Activated CD4-positive, alpha-beta T cell treated with anti-CD3 and anti-CD28 coated beads, Interleukin-2, Interleukin-6, amounts not matched to agents 100 ng/mL and 50 ng/mL, durations not matched to agents 16 hours and 8 hours (primary cell): ENCODE data around the gene MAP7.
"Not testable (repeated sequence)": the region's sequence is repeated elsewhere in the genome, so short reads cannot be mapped to it uniquely, and the experiment has no call there.

Source experiments
- DNase-seq: peaks from one replicate; pipeline ENCODE4 v3.0.0-alpha.2; 2020

The MAP7 gene

DNA sequence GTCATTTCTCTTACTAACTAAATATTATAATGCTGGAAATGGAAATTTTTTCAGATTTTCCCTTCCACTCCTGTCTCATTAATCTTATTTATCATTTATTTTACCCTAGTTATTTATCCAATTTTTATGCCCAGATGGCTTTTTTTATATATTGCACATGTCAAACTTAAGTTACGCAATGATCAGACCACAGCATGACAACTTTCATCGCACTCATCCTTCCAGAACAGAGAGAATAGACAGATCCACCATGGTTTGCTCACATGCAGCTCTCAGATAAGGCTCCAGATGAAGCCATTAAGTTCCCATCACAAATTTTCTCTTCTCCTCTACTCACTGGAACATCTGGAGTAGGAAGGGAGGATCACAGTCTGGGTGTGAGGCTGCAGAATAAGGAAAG, 48.7 kb downstream of the MAP7 start:
- DNase-seq, result no peak

DNA sequence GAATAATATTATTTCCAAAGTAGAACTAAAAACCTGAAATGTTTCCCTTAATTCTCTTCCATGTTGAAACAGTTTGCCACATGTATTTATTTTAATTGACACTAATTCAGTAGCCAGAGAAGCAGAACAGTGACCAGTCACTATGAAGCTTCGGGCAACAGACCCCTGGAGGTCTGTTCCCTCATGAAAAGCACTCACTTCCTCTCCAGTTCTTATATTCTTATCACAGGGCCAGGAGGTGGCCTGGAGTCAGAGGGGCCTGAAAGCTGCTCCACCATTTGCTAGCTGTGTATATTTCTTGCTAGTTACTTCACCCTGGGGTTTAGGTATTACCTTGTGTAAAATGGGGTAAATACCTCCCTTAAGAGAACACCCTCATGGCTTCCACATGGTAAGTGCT, 49.1 kb downstream of the MAP7 start:
- DNase-seq, result no peak

DNA sequence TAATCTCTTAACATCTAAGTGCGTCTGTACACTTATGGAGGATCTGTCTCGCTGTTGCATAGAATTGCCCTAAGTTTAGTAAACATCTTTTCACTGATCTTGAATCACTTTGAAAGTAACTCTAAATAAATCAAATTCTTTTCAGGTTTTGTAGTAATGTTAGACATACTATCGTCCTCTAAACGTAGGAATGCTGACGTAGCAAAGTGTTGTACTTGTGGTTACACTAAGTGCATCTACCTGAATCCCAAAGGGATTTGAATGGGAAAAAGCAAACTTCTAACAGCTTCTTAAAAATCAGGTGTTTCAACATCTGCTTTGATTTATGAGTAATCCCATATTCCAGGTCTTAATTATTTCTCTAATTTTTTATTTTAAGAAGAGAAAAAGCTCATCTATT, 49.8 kb downstream of the MAP7 start:
- no peak for DNase-seq

DNA sequence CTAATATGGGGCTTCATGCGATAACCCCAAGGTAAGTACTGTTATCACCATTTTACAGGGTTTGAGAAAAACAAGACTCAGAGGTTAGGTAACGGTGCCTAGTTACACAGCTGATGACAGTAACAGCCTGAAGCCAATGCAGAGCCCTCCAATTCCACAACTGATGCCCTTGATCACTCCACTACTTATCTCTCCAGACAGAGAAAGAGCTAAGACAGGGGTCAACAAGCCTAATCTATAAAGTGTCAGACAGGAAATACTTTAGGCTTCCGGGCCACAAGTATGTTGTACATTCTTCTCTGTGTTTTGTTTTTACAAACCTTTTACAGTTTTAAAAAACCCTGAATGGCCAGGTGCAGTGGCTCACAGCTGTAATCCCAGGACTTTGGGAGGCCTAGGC, 50.9 kb downstream of the MAP7 start:
- DNase-seq, result no peak

DNA sequence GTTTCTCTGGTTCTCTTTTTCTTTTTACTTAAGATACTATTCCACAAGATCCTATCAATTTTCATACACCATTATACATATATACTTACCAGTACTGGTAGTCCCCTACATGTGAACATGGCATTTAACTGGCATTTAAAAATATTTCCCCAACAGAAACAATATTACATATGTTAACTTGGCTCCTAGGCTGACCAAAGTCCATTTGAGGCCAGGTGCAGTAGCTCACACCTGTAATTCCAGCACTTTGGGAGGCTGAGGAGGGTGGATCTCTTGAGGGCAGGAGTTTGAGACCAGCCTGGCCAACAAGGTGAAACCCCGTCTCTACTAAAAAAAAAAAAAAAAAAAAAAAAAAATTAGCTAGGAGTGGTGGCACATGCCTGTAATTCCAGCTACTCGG, 53.8 kb downstream of the MAP7 start:
- DNase-seq, result not testable (repeated sequence)

DNA sequence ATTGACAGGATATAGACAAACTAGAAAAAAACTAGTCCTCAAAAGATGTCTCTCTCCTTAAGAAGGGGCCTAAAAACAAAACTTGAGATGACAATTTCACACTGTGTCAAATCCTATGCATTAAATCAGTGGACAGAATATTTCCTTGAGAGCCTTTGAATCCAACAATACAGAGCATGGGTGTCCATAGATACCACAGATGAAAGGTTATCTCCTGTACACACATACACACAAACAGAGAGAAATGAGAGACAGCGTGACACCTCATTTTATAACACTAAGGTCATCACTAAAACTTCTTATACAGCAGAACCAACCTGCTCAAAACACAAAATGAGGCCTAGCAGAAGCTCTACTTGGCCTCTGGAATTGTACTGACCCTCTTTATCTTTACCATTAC, 55.5 kb downstream of the MAP7 start:
- no peak for DNase-seq

DNA sequence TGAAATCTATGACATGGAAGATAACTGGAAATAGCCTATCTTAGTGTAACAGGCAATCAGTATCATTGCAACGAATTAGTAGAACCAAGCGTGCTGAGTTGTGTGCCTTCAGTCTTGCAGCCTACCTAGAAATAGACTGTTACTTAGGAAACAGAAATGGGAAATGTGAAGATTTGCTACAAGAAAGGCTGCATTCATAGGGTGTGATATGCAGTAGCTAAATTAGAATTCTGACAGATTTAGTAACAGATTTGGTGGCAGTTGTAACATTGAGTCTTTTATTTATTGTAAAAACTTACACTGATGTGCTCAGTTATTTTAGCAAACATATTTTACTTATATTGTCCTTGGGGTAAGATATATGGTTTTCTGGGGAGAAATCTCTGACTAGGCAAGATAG, 56.2 kb downstream of the MAP7 start:
- DNase-seq, result no peak

DNA sequence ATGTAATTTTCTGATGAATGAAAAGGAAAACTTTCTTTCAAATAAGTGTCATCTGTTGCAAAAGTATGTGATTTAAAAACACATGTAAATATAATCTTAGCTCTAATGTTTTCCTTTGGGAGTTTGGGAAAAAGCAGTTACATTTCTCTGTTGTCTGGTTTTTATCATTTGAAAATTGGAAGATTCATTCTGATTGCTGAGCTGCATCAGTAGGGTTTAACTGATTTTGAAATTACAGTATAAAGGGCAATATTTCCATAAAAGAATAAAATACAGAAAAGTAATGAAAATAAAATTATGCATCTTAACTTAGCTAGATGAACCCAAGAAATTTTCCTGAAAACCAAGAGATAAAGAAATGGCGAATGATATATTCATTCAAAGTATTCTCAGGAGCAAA, 57.8 kb downstream of the MAP7 start:
- no peak for DNase-seq

DNA sequence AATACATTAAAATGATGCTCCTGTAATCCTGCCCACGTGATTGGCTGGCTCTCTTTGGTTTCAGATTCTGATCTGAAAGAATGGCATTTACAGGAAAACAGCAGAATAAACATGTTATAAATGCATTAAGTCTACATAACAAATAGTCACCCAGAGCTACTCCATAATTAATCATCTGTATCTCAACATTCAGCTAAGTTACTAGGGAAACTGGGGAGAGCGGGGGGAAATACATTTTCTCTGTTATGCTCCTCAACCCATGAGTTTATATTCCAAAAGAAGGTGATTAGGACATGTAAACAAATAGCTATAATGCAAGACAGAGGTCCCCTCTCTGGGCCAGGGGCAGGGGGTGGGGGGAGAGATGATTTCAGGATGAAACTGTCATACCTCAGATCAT, 58.5 kb downstream of the MAP7 start:
- DNase-seq, result no peak

DNA sequence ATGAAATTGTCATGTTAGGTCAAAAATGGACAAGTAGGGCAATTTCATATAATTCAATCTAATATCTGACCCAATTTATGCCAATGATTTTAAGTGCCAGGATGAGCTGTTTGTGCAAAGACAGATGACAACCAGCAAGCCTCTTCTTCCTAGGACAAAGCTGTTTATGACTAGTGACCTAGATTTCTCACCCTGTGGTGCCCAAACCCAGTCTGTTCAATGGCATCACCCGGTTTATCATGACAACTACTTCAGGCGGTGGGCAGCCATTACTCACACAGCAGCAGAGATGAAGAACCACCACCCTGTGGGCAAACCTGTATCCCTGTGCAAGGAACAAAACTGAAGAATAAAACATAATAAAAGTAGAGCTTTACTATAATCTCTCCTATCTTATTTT, 59.0 kb downstream of the MAP7 start:
- no peak for DNase-seq

DNA sequence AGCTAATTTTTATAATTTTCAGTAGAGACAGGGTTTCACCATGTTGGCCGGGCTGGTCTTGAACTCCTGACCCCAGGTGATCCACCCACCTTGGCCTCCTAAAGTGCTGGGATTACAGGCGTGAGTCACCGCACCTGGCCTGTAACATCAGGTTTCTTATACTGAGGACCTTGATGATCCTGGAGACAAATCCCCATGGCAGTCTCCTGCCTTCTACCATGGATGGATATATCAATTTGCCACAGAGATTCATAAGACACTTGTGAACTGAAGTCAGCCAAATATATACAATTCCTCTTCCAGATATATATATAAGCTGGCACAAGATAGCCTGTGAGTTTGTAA, 60.6 kb downstream of the MAP7 start:
- DNase-seq, result not testable (repeated sequence)

DNA sequence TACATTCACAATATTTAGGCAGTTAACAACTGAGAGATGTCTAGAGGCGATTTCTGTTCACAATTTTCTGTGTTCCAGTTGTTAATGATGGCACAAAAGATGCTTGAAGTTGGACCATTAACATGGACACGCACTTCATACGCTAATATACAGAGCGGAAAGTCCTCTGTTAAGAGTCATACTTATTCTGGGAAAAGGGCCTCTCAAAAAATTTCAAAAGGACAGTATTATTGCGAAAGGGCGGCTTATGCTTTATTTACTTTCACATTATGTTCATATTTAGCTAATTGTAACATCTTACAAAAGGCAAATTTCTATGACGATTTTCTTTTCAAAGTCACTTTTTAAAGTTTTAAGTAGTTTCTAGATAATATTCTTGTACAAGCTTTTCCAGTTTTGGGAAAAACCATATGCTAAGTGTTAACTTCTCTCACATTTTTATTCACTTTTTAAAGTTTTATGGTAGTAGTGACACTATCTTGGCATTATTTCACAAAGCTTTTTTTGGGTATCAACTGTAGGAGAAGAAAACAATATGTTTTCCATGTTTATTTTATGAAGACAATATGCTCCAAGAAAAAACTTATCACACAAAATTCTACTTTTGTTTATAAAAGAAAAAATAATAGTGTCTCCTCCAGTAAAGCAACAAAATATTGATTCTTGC, 62.3 kb downstream of the MAP7 start:
- DNase-seq, result no peak

DNA sequence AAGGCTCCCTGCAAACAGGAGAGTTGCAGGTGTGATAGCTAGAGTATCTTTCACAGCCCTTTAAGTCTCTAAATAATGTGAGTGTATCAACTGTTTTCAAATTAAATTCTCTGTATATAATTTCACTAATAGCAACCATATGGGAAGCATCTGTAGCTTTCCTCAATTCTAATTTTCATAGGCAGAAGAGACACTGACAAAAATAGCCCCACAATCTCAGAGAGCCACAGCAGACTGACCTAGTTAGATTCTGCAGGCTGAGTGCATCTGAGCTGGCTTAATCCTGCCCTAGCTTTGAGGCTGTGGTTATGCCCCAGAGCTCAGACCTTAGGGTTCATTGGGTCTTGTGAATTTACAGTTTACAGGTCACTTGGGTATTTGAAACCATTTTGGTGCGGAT, 63.9 kb downstream of the MAP7 start:
- DNase-seq, result no peak

DNA sequence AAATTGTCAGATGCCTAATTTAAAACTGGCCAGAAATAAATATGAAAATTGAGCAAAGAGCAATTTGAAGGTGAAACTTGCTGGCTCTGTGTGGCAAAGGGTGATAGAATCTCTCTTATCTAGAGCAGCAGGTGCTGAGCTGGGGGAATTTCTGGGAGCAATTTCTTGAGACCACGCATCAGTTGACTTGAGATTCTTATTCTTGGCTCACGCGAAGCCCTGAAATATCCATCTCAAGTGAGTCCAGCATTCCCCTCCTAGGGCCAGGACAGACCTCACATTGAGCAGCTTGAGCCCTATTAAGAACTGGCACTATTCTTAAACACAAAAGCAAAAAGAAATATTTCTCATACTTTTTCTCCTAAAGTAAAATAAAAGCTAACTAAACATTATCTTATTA, 66.3 kb downstream of the MAP7 start:
- no peak for DNase-seq

DNA sequence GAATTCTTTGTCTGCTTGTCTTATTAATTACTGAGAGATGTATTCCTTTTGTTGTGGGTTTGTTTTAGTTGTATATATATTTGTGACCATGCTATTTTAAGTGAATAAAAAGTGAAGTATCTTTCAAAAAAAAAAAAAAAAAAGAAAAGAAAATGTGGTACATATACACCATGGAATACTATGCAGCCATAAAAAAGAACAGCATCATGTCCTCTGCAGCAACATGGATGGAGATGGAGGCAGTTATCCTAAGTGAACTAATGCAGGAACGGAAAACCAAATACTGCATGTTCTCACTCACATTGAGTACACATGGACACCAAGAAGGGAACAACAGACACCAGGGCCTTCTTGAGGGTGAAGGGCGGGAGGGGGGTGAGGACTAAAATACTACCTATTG, 67.2 kb downstream of the MAP7 start:
- not testable (repeated sequence) for DNase-seq

DNA sequence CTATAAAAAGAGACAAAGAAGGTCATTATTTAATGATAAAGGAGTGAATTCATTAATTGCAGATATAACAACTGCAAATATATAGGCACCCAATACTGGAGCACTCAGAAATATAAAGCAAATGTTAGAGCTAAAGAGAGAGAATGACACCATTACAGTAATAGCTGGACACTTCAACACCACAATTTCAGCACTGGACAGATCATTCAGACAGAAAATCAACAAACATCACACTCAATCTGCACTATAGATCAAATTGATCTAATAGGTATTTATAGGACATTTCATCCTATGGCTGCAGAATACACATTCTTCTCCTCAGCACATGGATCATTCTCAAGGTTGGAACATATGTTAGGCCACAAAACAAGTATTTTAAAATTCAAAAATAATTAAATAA, 72.7 kb downstream of the MAP7 start:
- no peak for DNase-seq

DNA sequence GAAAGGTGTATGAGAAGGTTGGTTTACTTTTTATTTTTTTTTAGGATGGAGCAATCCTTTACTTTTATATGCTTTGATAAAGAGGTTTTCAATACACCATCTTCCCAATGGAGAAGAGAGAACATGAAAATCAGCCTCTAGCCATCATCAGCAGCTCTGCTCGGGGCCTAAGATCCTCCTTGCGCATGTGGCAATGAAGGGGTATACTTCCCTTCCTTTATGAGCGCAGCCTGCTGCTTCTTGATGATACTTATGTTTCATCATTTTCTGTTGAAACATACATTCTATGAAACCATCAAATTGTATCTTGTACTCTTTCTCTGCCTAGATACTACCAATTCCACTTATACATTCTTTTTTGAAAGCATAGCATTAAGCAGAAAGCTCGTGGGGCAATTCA, 74.5 kb downstream of the MAP7 start:
- no peak for DNase-seq

DNA sequence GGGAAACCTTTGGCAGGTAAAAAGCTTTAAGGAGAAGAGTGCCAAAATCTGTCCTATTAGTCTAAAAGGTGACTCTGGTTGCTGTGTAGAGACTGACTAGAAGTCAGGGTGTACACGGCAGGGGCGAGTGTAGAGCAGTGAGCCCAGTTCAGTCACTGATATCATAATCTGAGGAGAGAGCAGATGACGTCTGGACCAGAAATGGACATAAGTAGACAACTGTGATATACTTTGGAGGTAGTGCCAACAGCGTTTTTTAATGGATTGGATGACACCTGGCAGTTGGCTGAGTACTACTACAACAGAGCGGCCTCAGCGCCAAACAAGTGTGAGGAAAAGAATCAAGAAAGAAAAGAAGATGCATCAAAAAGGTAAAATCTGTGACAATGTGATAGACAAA, 76.0 kb downstream of the MAP7 start:
- DNase-seq, result no peak

DNA sequence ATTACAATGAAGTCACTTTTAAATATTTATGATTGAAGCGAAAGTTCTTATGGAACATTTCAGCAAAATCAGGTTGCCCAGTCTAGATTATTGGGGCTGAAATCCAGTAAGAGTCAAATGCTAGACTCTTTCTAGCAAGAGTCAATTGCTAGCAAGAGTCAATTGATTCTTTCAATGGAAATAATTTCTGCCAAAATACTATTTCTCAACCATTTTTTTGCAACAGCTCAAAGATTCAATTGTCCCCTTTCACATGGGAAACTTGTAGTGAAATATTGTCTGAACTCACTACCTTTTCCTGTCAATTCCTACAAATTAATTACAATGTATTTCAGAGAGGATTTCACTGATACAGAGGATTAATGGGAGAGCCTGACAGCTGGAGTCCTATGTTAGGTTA, 78.3 kb downstream of the MAP7 start:
- DNase-seq, result no peak

DNA sequence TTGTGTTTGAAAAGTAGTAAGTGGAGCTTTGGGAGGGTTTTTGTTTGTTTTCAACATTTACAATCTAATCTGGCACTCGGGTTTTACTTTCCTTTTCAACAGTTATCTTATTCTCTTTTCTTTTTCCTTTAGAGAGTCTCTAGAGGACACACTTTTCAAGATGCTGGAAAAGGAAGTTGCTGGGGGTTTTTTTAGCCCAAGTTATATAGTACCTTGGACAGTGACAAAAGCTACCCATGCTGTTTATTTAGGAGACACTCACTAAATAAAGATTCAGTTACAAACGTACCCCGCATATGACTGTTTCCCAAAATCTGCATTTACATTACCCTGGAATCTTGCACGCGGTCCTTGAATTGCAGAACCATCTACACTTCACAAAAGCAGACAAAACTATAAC, 78.8 kb downstream of the MAP7 start:
- no peak for DNase-seq

DNA sequence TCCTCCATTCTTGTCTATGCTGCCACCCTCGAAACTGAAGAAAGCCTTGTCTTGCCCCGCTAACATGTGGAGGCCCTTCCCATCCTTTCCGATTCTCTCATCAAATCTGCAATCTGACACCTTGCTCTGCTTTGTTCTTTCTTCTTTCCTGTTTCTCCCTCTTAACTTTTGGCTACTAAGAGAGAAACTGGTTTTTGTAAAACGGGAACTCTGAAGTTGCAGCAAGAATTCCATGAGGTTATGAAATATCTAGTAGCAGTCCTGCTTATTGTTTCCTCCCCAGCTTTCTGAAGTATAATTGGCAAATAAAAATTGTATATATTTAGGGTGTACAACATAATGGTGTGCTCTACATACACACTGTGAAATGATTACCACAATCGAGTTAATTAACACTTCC, 80.2 kb downstream of the MAP7 start:
- no peak for DNase-seq

DNA sequence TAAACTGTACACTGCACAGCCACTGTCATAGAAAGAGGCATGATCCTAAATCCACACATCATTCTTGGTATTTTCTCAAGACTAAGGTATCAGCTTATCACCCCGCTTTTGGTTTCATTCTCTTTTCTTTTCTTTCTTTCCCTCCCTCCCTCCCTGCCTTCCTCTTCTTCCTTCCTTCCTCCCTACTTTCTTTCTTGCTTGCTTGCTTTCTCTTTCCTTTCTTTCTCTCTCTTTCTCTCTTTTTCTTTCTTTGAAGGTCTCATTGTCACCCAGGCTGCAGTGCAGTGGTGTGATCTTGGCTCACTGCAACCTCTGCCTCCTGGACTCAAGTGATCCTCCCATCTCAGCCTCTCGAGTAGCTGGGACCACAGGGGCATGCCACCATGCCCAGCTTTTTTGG, 81.1 kb downstream of the MAP7 start:
- no peak for DNase-seq

DNA sequence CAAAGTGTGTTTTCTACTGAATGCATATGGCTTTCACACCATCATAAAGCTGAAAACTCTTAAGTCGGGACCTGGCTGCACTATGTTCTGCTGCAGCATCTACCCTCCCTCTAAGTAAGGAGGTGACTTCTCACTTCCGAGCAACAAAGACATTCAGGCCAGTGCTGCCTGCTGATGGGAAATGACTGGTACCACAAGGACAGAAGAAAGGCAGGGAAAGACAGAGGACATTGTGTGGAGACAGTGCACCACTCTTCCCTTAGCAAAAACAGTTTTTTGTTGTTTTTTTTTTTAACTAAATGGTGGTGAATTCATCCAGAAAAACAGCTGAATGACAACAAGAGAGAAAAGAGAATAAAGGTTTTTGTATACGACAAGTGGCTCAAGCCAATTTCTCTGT, 81.5 kb downstream of the MAP7 start:
- DNase-seq, result no peak

DNA sequence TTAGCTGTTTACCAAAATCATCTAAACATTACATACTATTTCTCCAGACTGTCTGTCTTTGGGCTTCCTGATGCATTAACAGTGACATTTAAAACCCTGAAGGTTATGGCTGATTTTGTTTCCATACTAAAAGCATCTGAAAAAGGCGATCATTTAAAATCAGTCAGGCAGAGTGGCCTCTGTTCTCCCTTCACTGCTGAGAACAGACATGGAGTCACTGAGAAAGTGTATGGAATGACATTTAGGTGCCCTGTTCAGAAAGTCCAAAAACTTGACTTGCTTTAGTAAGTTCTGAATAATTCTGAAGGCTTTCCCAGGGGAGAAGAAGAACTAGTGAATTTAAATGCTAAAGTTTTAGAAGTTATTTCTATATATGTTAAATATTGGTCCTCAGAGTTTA, 83.0 kb downstream of the MAP7 start:
- no peak for DNase-seq

DNA sequence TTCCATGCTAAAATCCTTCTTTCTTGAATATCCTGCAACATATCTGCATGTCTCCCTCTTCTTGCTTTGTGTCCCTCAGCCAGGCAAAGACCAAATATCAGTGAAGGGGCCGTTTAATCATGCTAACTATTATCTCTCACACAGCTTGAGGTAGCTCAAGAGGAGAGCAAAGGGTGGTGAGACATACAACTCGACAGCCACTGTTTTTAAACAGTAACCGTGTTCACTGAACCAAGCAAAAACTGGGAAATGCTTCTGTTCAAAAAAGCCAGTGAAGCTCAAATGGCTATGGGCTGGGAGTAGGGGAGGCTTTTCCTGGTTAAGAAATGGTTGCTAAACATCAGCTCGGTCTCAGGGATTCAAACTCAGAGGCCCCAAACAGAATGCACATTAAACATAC, 83.4 kb downstream of the MAP7 start:
- DNase-seq, result no peak

DNA sequence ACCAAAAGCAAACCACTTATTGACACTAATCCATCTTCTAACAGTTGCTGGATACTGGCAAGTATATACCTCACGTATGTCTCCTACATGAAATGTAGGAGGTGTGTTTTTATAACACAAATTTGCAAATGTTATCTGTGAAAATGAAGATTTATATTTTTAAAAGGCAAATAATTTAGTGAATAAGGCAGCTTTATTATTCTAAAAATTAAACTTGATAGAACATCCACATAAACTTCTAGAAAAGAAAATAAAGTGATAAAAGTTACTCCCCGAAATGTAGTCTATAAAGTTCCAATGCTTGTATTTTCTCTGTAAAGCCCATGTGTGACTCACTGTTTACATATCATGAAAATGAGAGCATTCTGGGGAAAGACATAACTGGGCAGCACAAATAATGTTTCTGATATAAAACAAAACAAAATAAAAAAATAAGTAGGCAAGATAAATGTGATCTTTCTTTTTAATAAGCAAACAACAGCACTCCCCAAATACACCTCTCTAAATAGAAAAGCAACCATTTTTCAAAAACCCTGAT, 84.4 kb downstream of the MAP7 start:
- no peak for DNase-seq
